Measurements from ENCODE around the gene BRIX1.

- TF ChIP-seq CTCF (IDR thresholded peaks at IDR 0.05) (no peak), POLR2A (IDR thresholded peaks at IDR 0.05) (no peak)
Measured at GRCh38 chr5:34919077-34919476, 3.6 kb downstream of the BRIX1 start.

Measured in Peyer's patch (tissue), 4 donors.